Measurements from ENCODE around the gene CRP. TPM values are rescaled to one million over a fixed set of nuclear protein-coding genes. Genes with fewer than 3 reads are reported as not detected.

The CRP gene
- total and polyA plus RNA-seq, 9 of the 15 experiments (the other 6 are each of a cell fraction or from before 2014, with no cell fraction given), result 0.69 TPM; not detected in 8

GRCh38 chr1:159746666-159747065 lies 32.3 kb upstream of the CRP start:
- no peaks in the 10 kb centered on the region for H3K9me3 ChIP-seq (replicated peaks; ENCODE audit: control insufficient read depth, insufficient read depth, low read depth, low read length)
- H3K4me2 ChIP-seq (ENCODE audit: insufficient read depth, low read length), result no peak overlapping the region
- ChIA-PET CTCF (ENCODE audit: low intra/inter-chr PET ratio) (no interaction called here), POLR2A (no interaction called here)
- no peaks in the 10 kb centered on the region for H3K79me2 ChIP-seq (ENCODE audit: control insufficient read depth, insufficient read depth, low read length)
- intact Hi-C loops (cut with micrococcal nuclease) (no loop called here), in situ Hi-C loops (cut with MboI) (no loop called here)
- no peak for FAIRE-seq
- H4K20me1 ChIP-seq (replicated peaks; ENCODE audit: control insufficient read depth, insufficient read depth, low read length), result no peaks in the 10 kb centered on the region
- no peak overlapping the region for H3K27ac ChIP-seq (ENCODE audit: extremely low read depth, low read depth, low read length)
- H3K9ac ChIP-seq (ENCODE audit: insufficient read depth in 1 of 2, low read depth in 2 of 2, low read length in 2 of 2), result no peak overlapping the region
- H3K9me1 ChIP-seq (ENCODE audit: control insufficient read depth, insufficient read depth, low read length), result no peaks in the 10 kb centered on the region
- H3K4me1 ChIP-seq (replicated peaks in 1 of 2; ENCODE audit: control insufficient read depth in 2 of 2, insufficient read depth in 2 of 2, low read length in 2 of 2), result no peaks in the 10 kb centered on the region
- no peak for ATAC-seq
- BruUV-seq (replicated peaks), result no TSS peak
- no peaks in the 10 kb centered on the region; a peak in 1 of 5 replicates for H3K27me3 ChIP-seq (ENCODE audit: control insufficient read depth in 2 of 2, insufficient read depth in 2 of 2, low read length in 2 of 2)
- no peak overlapping the region for H2AFZ ChIP-seq (ENCODE audit: low read depth, low read length)
- 2% methylated on average over 3 of the region's 3 CpGs for WGBS (ENCODE audit: insufficient coverage, low coverage, missing lambda C conversion rate)
- TF ChIP-seq FOS (IDR thresholded peaks at IDR 0.05; ENCODE audit: extremely low read depth, insufficient read length) (no peak), TOE1 (IDR thresholded peaks at IDR 0.05; ENCODE audit: borderline replicate concordance) (no peak), TOE1 (CRISPR knock-in tag; IDR thresholded peaks at IDR 0.05; ENCODE audit: borderline replicate concordance, low read depth) (no peak), SRF (CRISPR knock-in tag; IDR thresholded peaks at IDR 0.05) (no peak), RBM22 (IDR thresholded peaks at IDR 0.05; ENCODE audit: low read depth, low read length, poor library complexity, severe bottlenecking) (no peak), EHMT2 (IDR thresholded peaks at IDR 0.05) (no peak), ZFP91 (CRISPR knock-in tag; IDR thresholded peaks at IDR 0.05) (no peak), XRCC3 (IDR thresholded peaks at IDR 0.05) (no peak), MAFF (IDR thresholded peaks at IDR 0.05; ENCODE audit: low read length) (no peak), ZNF384 (IDR thresholded peaks at IDR 0.05; ENCODE audit: low read depth, low read length) (no peak), KDM5B (IDR thresholded peaks at IDR 0.05; ENCODE audit: insufficient replicate concordance, low read depth, low read length) (no peak), MXI1 (IDR thresholded peaks at IDR 0.05; ENCODE audit: low read depth, low read length) (no peak), E2F5 (CRISPR knock-in tag; IDR thresholded peaks at IDR 0.05) (no peak)
- H3K4me3 ChIP-seq, result no peak overlapping the region
- no peak for DNase-seq (ENCODE audit: extremely low read depth in 1 of 4, low spot score in 3 of 4)
- no peaks in the 10 kb centered on the region for H3K36me3 ChIP-seq (ENCODE audit: control insufficient read depth, insufficient read depth, low read length)

Measured in K562 (cell line).